Endothelial cell of umbilical vein (primary cell): ENCODE measurements around the gene FYCO1.

Experiments
- CTCF ChIP-seq, 2 donors: IDR thresholded peaks; 1 replicate in 1 of 2; 2 replicates in 1 of 2; pipeline ENCODE4 v1.5.1; 2011; ENCODE audit warnings: low read length in 2 of 2, mild to moderate bottlenecking in 2 of 2, moderate library complexity in 2 of 2, control low read depth in 1 of 2, inconsistent platforms in 1 of 2, low read depth in 1 of 2; ENCODE audit not compliant: insufficient read depth in 1 of 2; ENCODE audit errors: extremely low read depth in 1 of 2
- EZH2 ChIP-seq: IDR thresholded peaks from 2 replicates; pipeline ENCODE4 v1.6.1; 2012; ENCODE audit warnings: borderline replicate concordance, low read depth, mild to moderate bottlenecking, moderate library complexity, low read length, inconsistent platforms; ENCODE audit not compliant: severe bottlenecking
- MAX ChIP-seq: IDR thresholded peaks from 2 replicates; pipeline ENCODE4 v1.6.1; 2011; ENCODE audit not compliant: insufficient read depth, insufficient read length
- POLR2A ChIP-seq: IDR thresholded peaks from 2 replicates; pipeline ENCODE4 v1.6.1; 2012; ENCODE audit warnings: low read depth, mild to moderate bottlenecking, control low read depth, low read length
- POLR2AphosphoS5 ChIP-seq: IDR thresholded peaks from 2 replicates; pipeline ENCODE4 v1.6.1; 2012; ENCODE audit warnings: low read depth, mild to moderate bottlenecking, control low read depth, low read length, moderate library complexity; ENCODE audit not compliant: insufficient read depth

DNA sequence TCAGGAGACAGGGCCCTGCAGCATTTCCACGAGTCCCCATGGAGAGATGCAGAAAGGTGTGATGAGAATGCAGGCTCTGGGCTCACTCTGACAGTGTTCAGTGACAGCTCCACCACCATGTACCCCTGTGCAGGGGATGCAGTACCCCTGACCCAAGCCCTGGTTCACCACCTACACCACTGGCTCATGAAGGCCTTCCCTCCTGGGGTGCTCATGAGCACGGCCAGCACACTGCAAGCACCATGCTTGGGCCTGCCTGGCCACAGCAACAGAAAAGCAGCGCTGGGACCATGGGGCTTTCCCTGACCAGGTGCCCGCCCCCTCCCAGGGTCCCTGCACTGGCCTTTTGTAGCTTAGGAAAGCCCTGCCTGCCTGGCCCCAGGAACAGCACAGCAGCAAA lies 46.2 kb downstream of the FYCO1 start:
- no peak for TF ChIP-seq CTCF (IDR thresholded peaks at IDR 0.05; ENCODE audit: extremely low read depth in 1 of 2, insufficient read depth in 1 of 2, low read depth in 1 of 2, low read length in 2 of 2)
- TF ChIP-seq MAX = no peak
- no peak for TF ChIP-seq POLR2AphosphoS5
- TF ChIP-seq POLR2A = no peak
- no peak for TF ChIP-seq EZH2
